A549 (cell line): ENCODE results near the gene SLC9C1.

ENCODE experiments used
- BHLHE40 ChIP-seq: IDR thresholded peaks from 2 replicates; pipeline ENCODE4 v1.6.1; 2012; ENCODE audit warnings: low read depth, low read length, inconsistent platforms
- CBX8 ChIP-seq: fragments of 200-600 bp; sonication (generic); IDR thresholded peaks from 2 replicates; pipeline ENCODE4 v1.6.1; 2016
- CEBPB ChIP-seq, 2 experiments: fragments of >200 bp in 1 of 2; sonication (Bioruptor Twin) in 1 of 2; formaldehyde crosslinking in 1 of 2; IDR thresholded peaks; 2 replicates each; pipeline ENCODE4 v1.6.1; 2012 to 2016
- CHD4 ChIP-seq: fragments of 200-600 bp; sonication (generic); IDR thresholded peaks from 2 replicates; pipeline ENCODE4 v1.6.1; 2016; ENCODE audit warnings: antibody characterized with exemption, mild to moderate bottlenecking, borderline replicate concordance
- CTCF ChIP-seq: fragments of >200 bp; sonication (Bioruptor Twin); formaldehyde crosslinking; IDR thresholded peaks from 3 replicates; pipeline ENCODE4 v1.5.1; 2016
- ESRRA ChIP-seq: fragments of 150-350 bp; IDR thresholded peaks from 2 replicates; pipeline ENCODE4 v1.6.1; 2014; ENCODE audit warnings: mild to moderate bottlenecking, low read length, borderline replicate concordance
- JUN ChIP-seq, 2 experiments: fragments of >200 bp; sonication (Bioruptor Twin); formaldehyde crosslinking; IDR thresholded peaks; 2 replicates in 1 of 2; 3 replicates in 1 of 2; pipeline ENCODE4 v1.6.1; 2016 to 2017
- MAZ ChIP-seq: fragments of 150-350 bp; IDR thresholded peaks from 2 replicates; pipeline ENCODE4 v1.6.1; 2014; ENCODE audit warnings: antibody characterized with exemption, low read depth, low read length, borderline replicate concordance
- NR3C1 ChIP-seq: fragments of >200 bp; sonication (Bioruptor Twin); formaldehyde crosslinking; IDR thresholded peaks from 3 replicates; pipeline ENCODE4 v1.6.1; 2017
- POLR2A ChIP-seq: IDR thresholded peaks from 2 replicates; pipeline ENCODE4 v1.6.1; 2012; ENCODE audit warnings: mild to moderate bottlenecking, low read length
- RAD21 ChIP-seq, 2 experiments: fragments of >200 bp in 1 of 2; sonication (Bioruptor Twin) in 1 of 2; formaldehyde crosslinking in 1 of 2; IDR thresholded peaks in 1 of 2; conservative IDR thresholded peaks in 1 of 2; 2 replicates in 1 of 2; 3 replicates in 1 of 2; pipeline ENCODE4 v1.6.1; 2012 to 2018; ENCODE audit warnings: inconsistent platforms in 1 of 2
- RFX5 ChIP-seq: fragments of 450-650 bp; IDR thresholded peaks from 2 replicates; pipeline ENCODE4 v1.7.1; 2014; ENCODE audit warnings: antibody characterized with exemption, mild to moderate bottlenecking, moderate library complexity

- TF ChIP-seq POLR2A (no peak), RFX5 (no peak), BHLHE40 (no peak), CTCF (no peak), RAD21 (conservative IDR thresholded peaks at IDR 0.05 in 1 of 2, IDR thresholded peaks at IDR 0.05 in 1 of 2) (no peak), CBX8 (no peak), CEBPB (IDR thresholded peaks at IDR 0.05) (no peak), JUN (IDR thresholded peaks at IDR 0.05) (no peak), ESRRA (no peak), NR3C1 (no peak), CHD4 (no peak), MAZ (no peak)
These were observed 13.8 kb downstream of the SLC9C1 start for GRCh38 chr3:112280266-112280665.
